Measurements from ENCODE around the gene DHRS11.

DHRS11 gene

DNA sequence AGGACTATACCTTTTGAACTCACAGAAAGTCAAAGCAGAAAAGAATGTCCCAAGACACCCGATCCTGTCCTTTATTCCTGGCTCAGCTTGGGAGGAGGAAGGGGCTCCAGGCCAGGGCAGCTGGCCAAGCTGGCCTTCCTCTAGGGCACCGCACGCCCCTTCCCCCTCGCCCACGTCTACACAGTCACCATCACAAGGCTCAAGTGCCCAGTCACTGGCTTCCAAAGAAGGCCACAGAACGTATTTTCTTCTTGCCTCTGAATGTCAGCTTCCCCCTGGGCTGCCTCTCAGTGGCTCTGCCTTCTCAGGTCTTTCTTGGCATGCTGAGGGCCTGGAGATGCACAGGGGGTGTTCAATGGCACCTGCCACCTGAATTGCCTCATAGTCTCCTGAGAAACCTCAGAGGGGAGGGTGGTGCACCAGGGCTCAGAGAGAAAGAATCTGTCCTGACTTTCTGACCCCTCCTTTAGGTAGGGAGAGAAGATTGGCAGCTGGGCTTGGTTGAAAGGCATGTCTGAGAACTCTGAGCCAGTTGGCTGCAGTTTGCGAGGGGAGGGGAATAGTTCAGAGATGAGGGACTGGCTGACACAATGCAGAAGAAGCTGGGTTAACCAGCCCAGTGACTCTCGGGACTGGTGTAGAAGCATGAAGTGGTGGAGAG is 2.1 kb downstream of the DHRS11 start:
- DNase-seq (ENCODE audit: low read depth) = no peak
- no peak overlapping the region for H3K4me3 ChIP-seq (ENCODE audit: low read length)
- TF ChIP-seq CTCF (conservative IDR thresholded peaks at IDR 0.05; ENCODE audit: low read length) = no peak

- no peak for TF ChIP-seq CTCF (conservative IDR thresholded peaks at IDR 0.05; ENCODE audit: low read length)
Measured at GRCh38 chr17:36594626-36595401, 3.1 kb downstream of the DHRS11 start.

DNA sequence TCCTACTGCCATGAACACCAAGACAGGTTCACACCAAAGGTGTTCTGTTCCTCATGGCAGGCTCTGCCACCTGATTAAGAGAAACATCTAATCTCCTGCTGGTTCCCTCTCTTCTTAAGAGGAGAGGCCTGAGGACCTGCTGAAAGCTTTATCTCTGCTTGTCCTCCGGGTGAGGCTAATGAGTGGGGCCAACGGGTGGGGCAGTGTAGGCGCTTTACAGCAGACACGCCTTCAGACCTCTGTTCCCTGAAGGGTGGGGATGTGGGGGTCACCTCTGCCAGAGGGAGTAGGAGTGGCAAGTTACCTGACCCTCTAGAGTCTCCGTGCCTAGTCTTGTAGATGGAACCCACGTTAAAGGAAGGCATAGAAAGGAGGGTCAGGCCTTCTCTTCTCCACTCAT is 5.5 kb downstream of the DHRS11 start:
- H3K4me3 ChIP-seq (ENCODE audit: low read length) = no peak overlapping the region
- DNase-seq (ENCODE audit: low read depth) = no peak
- TF ChIP-seq CTCF (conservative IDR thresholded peaks at IDR 0.05; ENCODE audit: low read length) = no peak

More at GRCh38 chr17:36594626-36595401, 3.1 kb downstream of the DHRS11 start:
- H3K4me3 ChIP-seq (ENCODE audit: low read length) = no peak overlapping the region
- DNase-seq (ENCODE audit: low read depth) = no peak

DNA sequence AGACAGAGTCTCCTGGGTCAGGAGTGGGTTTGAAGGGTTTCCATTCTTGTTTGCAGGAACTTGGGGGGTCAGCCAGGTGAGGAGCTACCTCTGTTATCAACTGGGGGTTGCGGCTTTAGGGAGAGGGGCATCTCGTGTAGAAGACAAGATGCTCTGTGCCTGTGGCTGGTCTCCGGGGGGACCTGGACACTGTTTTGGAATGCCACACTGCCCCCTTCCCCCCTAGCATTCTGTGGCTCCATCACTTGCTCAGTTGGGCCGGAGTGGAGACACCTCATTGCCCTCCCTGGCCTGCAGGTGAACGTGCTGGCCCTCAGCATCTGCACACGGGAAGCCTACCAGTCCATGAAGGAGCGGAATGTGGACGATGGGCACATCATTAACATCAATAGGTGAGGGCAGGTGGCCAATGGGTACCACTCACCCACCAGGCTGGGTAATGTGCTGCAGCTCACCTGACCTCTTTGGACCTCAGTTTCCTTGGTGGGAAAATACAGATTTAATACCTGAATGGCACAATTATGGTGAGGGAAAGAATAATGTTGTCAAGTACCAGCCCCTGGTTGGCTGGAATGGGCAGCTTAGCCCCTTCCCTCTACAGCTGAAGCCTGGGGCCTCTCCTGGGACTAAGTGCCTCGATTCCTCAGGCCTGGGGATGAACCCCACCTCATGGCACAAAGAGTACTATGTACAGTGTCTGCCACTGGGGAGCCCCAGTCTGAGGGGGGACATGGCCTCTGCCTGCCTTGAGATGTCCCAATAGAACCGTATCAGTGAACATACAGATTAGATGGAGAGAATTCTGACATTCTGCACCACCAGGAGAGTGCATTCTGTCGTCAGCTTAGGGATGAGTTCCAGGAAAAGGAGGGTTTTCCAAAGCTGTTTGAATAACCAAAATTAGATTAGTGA is 6.4 kb downstream of the DHRS11 start:
- no peak overlapping the region for H3K4me3 ChIP-seq (ENCODE audit: low read length)
- no peak for TF ChIP-seq CTCF (conservative IDR thresholded peaks at IDR 0.05; ENCODE audit: low read length)
- DNase-seq (ENCODE audit: low read depth) = no peak

DNA sequence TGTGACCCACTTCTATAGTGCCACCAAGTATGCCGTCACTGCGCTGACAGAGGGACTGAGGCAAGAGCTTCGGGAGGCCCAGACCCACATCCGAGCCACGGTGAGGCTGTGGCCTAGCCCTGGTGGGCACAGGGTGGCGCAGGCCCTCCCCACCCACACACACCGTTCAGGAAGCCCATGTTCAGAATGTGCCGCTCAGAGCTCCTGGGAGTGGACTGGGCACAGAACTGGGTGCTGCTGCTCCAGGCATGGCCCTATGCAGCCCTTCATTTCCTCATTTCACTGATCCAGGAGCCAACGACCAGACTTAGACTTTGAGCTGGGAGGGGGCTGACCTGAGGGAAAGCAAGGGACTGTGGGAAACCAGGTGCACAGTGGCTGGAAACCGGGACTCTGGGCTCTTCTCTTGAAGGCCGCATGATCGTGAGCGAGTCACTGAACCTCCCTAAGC is 7.3 kb downstream of the DHRS11 start:
- no peak overlapping the region for H3K4me3 ChIP-seq (ENCODE audit: low read length)
- no peak for TF ChIP-seq CTCF (conservative IDR thresholded peaks at IDR 0.05; ENCODE audit: low read length)
- no peak for DNase-seq (ENCODE audit: low read depth)

DNA sequence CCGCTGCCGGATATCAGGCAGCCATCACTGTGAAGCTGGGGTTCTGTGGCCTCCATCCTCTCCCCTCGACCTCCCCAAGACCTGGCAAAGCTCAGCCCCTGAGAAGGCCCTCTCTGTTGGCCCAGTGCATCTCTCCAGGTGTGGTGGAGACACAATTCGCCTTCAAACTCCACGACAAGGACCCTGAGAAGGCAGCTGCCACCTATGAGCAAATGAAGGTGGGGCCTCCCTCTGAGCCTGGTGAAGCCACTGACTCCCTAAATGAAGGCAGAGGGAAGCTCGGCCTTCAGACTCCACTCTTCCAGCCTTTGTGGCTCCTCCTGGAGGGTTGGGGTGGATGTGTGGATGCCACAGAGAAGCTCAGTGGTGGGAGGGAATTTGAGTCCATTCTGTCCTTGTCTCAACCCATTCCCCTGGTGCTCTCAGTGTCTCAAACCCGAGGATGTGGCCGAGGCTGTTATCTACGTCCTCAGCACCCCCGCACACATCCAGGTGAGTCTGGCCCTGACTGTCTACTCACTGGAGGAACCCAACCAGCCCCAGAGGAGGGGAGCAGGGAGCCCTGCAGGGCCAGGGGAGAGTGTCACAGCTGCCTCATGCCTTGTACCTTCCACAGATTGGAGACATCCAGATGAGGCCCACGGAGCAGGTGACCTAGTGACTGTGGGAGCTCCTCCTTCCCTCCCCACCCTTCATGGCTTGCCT is 8.0 kb downstream of the DHRS11 start:
- DNase-seq (ENCODE audit: low read depth) = no peak
- TF ChIP-seq CTCF (conservative IDR thresholded peaks at IDR 0.05; ENCODE audit: low read length) = no peak
- no peak overlapping the region for H3K4me3 ChIP-seq (ENCODE audit: low read length)
